ENCODE data around the gene VCAM1. TPM values are rescaled to one million over a fixed set of nuclear protein-coding genes. Genes with fewer than 3 reads are reported as not detected.

Gene VCAM1
- total and polyA plus RNA-seq, 7 donors = 1.8 to 18.9 (median 6.7) TPM

GRCh38 chr1:100731309-100731708, 11.8 kb downstream of the VCAM1 start:
- 49 to 76% methylated on average over 6 of the region's 6 CpGs for WGBS, 2 donors
- Histone ChIP-seq H3K4me3 (no peak overlapping the region), H3K27ac (no peak overlapping the region), H3K4me1 (peaks cover 0 to 16% (median 12%) of the 10 kb centered on the region in 4 donors), H3K27me3 (no peaks in the 10 kb centered on the region), H3K36me3 (no peaks in the 10 kb centered on the region), H3K9me3 (no peaks in the 10 kb centered on the region)
- DNase-seq = no peak
- TF ChIP-seq POLR2A (IDR thresholded peaks at IDR 0.05) = no peak
- TF ChIP-seq EP300 (IDR thresholded peaks at IDR 0.05) = no peak
- TF ChIP-seq POLR2AphosphoS5 (IDR thresholded peaks at IDR 0.05) = no peak
- intact Hi-C loops (cut with DNase I) = no loop called here

- WGBS, 2 donors = 55 to 78% methylated on average over 1 of the region's 1 CpG
- no peak overlapping the region for H3K4me3 ChIP-seq
These were observed 12.2 kb downstream of the VCAM1 start for GRCh38 chr1:100731758-100732157.

GRCh38 chr1:100734676-100735075, 15.1 kb downstream of the VCAM1 start:
- Histone ChIP-seq H3K4me3 (no peak overlapping the region), H3K27ac (peak overlapping the region; percentile 7 to 58 (median 40)), H3K36me3 (no peaks in the 10 kb centered on the region), H3K27me3 (no peaks in the 10 kb centered on the region), H3K9me3 (no peaks in the 10 kb centered on the region), H3K4me1 (peaks cover 0 to 30% (median 24%) of the 10 kb centered on the region in 4 donors)
- 35 to 60% methylated on average over 3 of the region's 3 CpGs for WGBS, 2 donors
- no peak for DNase-seq
- intact Hi-C loops (cut with DNase I) = no loop called here
- no peak for TF ChIP-seq POLR2A (IDR thresholded peaks at IDR 0.05)
- peak; percentile 42 to 71 (median 67) for TF ChIP-seq POLR2AphosphoS5 (IDR thresholded peaks at IDR 0.05)

More at GRCh38 chr1:100731758-100732157, 12.2 kb downstream of the VCAM1 start:
- Histone ChIP-seq H3K4me1 (peaks cover 0 to 20% (median 16%) of the 10 kb centered on the region in 4 donors), H3K9me3 (no peaks in the 10 kb centered on the region), H3K27me3 (no peaks in the 10 kb centered on the region), H3K36me3 (no peaks in the 10 kb centered on the region), H3K27ac (no peak overlapping the region)
- intact Hi-C loops (cut with DNase I) = no loop called here
- no peak for TF ChIP-seq CTCF (IDR thresholded peaks at IDR 0.05)
- no peak for TF ChIP-seq POLR2AphosphoS5 (IDR thresholded peaks at IDR 0.05)
- TF ChIP-seq POLR2A (IDR thresholded peaks at IDR 0.05) = no peak
- no peak for TF ChIP-seq EP300 (IDR thresholded peaks at IDR 0.05)
- DNase-seq = no peak

- TF ChIP-seq POLR2A (IDR thresholded peaks at IDR 0.05) = no peak
- TF ChIP-seq CTCF (IDR thresholded peaks at IDR 0.05) = no peak
- TF ChIP-seq EP300 (IDR thresholded peaks at IDR 0.05) = no peak
- TF ChIP-seq POLR2AphosphoS5 (IDR thresholded peaks at IDR 0.05) = no peak
- intact Hi-C loops (cut with DNase I) = no loop called here
- no peak overlapping the region for H3K4me3 ChIP-seq
- H3K27ac ChIP-seq = peak overlapping the region; percentile 7 to 58 (median 53)
- DNase-seq = no peak
- H3K4me1 ChIP-seq = peaks cover 0 to 30% (median 24%) of the 10 kb centered on the region in 4 donors
- H3K27me3 ChIP-seq = no peaks in the 10 kb centered on the region
- WGBS, 2 donors = 81 to 92% methylated on average over 3 of the region's 3 CpGs
- no peaks in the 10 kb centered on the region for H3K36me3 ChIP-seq
- no peaks in the 10 kb centered on the region for H3K9me3 ChIP-seq
These were observed 15.7 kb downstream of the VCAM1 start for GRCh38 chr1:100735244-100735643.

- WGBS, 2 donors = 55 to 56% methylated on average over 1 of the region's 1 CpG
- TF ChIP-seq CTCF (IDR thresholded peaks at IDR 0.05) (no peak), POLR2AphosphoS5 (IDR thresholded peaks at IDR 0.05) (no peak), EP300 (IDR thresholded peaks at IDR 0.05) (no peak), POLR2A (IDR thresholded peaks at IDR 0.05) (no peak)
- intact Hi-C loops (cut with DNase I) = no loop called here
- Histone ChIP-seq H3K27me3 (no peaks in the 10 kb centered on the region), H3K36me3 (no peaks in the 10 kb centered on the region), H3K4me1 (peaks cover 0 to 30% (median 24%) of the 10 kb centered on the region in 4 donors), H3K4me3 (no peak overlapping the region), H3K9me3 (no peaks in the 10 kb centered on the region), H3K27ac (peak overlapping the region in 2 of 4 donors; percentile 10 to 35)
- no peak for DNase-seq
These were observed 16.8 kb downstream of the VCAM1 start for GRCh38 chr1:100736324-100736723.

- no peaks in the 10 kb centered on the region for H3K27me3 ChIP-seq
- peaks cover 0 to 30% (median 24%) of the 10 kb centered on the region in 4 donors for H3K4me1 ChIP-seq
- DNase-seq = no peak
- H3K27ac ChIP-seq = peak overlapping the region in 2 of 4 donors; percentile 10 to 35
- H3K4me3 ChIP-seq = no peak overlapping the region
- 53 to 63% methylated on average over 1 of the region's 1 CpG for WGBS, 2 donors
- no peaks in the 10 kb centered on the region for H3K9me3 ChIP-seq
- TF ChIP-seq CTCF (IDR thresholded peaks at IDR 0.05) (no peak), EP300 (IDR thresholded peaks at IDR 0.05) (no peak), POLR2A (IDR thresholded peaks at IDR 0.05) (no peak), POLR2AphosphoS5 (IDR thresholded peaks at IDR 0.05) (no peak)
- no peaks in the 10 kb centered on the region for H3K36me3 ChIP-seq
- intact Hi-C loops (cut with DNase I) = no loop called here
These were observed 17.2 kb downstream of the VCAM1 start for GRCh38 chr1:100736746-100737145.

Measured in sigmoid colon (tissue), 7 donors.